Subcutaneous abdominal adipose tissue (tissue), 5 donors: ENCODE results near the gene CYGB.
A peak's percentile ranks its signal among the peaks of the same experiment; 100 is the strongest.

Experiments used
- H3K27ac ChIP-seq: one replicate; pipeline ENCODE4 v1.7.0; 2013; ENCODE audit warnings: low read depth, mild to moderate bottlenecking, inconsistent platforms, low read length, moderate library complexity
- H3K27me3 ChIP-seq, 5 donors: one replicate each; pipeline ENCODE4 v1.7.0; 2013; ENCODE audit warnings: low read length in 5 of 5, inconsistent platforms in 1 of 5; ENCODE audit not compliant: control insufficient read depth in 5 of 5, insufficient read depth in 4 of 5
- H3K36me3 ChIP-seq, 5 donors: one replicate each; pipeline ENCODE4 v1.7.0; 2013; ENCODE audit warnings: low read length in 5 of 5; ENCODE audit not compliant: control insufficient read depth in 5 of 5, insufficient read depth in 5 of 5
- H3K4me1 ChIP-seq, 5 donors: one replicate each; pipeline ENCODE4 v1.7.0; 2013; ENCODE audit warnings: low read length in 5 of 5, mild to moderate bottlenecking in 3 of 5, moderate library complexity in 1 of 5; ENCODE audit not compliant: control insufficient read depth in 5 of 5, insufficient read depth in 5 of 5
- H3K4me3 ChIP-seq, 5 donors: one replicate each; pipeline ENCODE4 v1.7.0; 2013; ENCODE audit warnings: low read length in 5 of 5, low read depth in 1 of 5
- H3K9ac ChIP-seq, 5 donors: one replicate each; pipeline ENCODE4 v1.7.0; 2013; ENCODE audit warnings: low read length in 5 of 5, mild to moderate bottlenecking in 4 of 5, moderate library complexity in 3 of 5
- H3K9me3 ChIP-seq, 5 donors: one replicate each; pipeline ENCODE4 v1.7.0; 2013; ENCODE audit warnings: low read length in 5 of 5; ENCODE audit not compliant: control insufficient read depth in 5 of 5
- donor health status: healthy.
- donor health status: healthy.
- donor health status: healthy.
- donor health status: healthy.
- donor health status: healthy.

CYGB gene

GRCh38 chr17:76495663-76496400 lies 41.7 kb downstream of the CYGB start:
- no peaks in the 10 kb centered on the region for H3K9me3 ChIP-seq
- H3K4me3 ChIP-seq: no peak overlapping the region
- H3K27me3 ChIP-seq: peaks cover 0 to 6% (median 0%) of the 10 kb centered on the region in 5 donors
- no peak overlapping the region for H3K9ac ChIP-seq
- H3K4me1 ChIP-seq: peaks cover 4 to 85% (median 71%) of the 10 kb centered on the region in 5 donors
- H3K27ac ChIP-seq: no peak overlapping the region
- no peaks in the 10 kb centered on the region for H3K36me3 ChIP-seq

- Histone ChIP-seq H3K27me3 (peaks cover 0 to 6% (median 0%) of the 10 kb centered on the region in 5 donors), H3K9ac (peak overlapping the region in 3 of 5 donors; percentile 31 to 69 (median 62)), H3K4me3 (peak overlapping the region in 3 of 5 donors; percentile 15 to 49 (median 38)), H3K36me3 (no peaks in the 10 kb centered on the region), H3K4me1 (peaks cover 4 to 77% (median 58%) of the 10 kb centered on the region in 5 donors), H3K27ac (peak overlapping the region; percentile 57), H3K9me3 (no peaks in the 10 kb centered on the region)
Measured at GRCh38 chr17:76493505-76494167, 43.9 kb downstream of the CYGB start.

- Histone ChIP-seq H3K27me3 (peaks cover 0 to 6% (median 0%) of the 10 kb centered on the region in 5 donors), H3K36me3 (no peaks in the 10 kb centered on the region), H3K4me1 (peaks cover 2 to 71% (median 52%) of the 10 kb centered on the region in 5 donors), H3K9ac (peak overlapping the region in 4 of 5 donors; percentile 26 to 70 (median 61)), H3K27ac (peak overlapping the region; percentile 57), H3K4me3 (peak overlapping the region in 4 of 5 donors; percentile 15 to 49 (median 35)), H3K9me3 (no peaks in the 10 kb centered on the region)
Measured at GRCh38 chr17:76492989-76493501, 44.5 kb downstream of the CYGB start.

GRCh38 chr17:76492123-76492988 lies 45.2 kb downstream of the CYGB start:
- Histone ChIP-seq H3K4me1 (peaks cover 2 to 64% (median 45%) of the 10 kb centered on the region in 5 donors), H3K4me3 (peak overlapping the region in 3 of 5 donors; percentile 32 to 49 (median 38)), H3K9ac (peak overlapping the region in 4 of 5 donors; percentile 26 to 70 (median 61))

GRCh38 chr17:76491271-76492122 lies 46.0 kb downstream of the CYGB start:
- Histone ChIP-seq H3K9ac (peak overlapping the region in 2 of 5 donors; percentile 69 to 70), H3K9me3 (no peaks in the 10 kb centered on the region), H3K27ac (no peak overlapping the region), H3K27me3 (peaks cover 0 to 6% (median 0%) of the 10 kb centered on the region in 5 donors), H3K36me3 (peaks cover 0 to 2% (median 0%) of the 10 kb centered on the region in 5 donors), H3K4me3 (no peak overlapping the region), H3K4me1 (peaks cover 2 to 60% (median 43%) of the 10 kb centered on the region in 5 donors)

More at GRCh38 chr17:76492123-76492988, 45.2 kb downstream of the CYGB start:
- H3K9me3 ChIP-seq: no peaks in the 10 kb centered on the region
- peak overlapping the region; percentile 57 for H3K27ac ChIP-seq
- H3K27me3 ChIP-seq: peaks cover 0 to 6% (median 0%) of the 10 kb centered on the region in 5 donors
- peaks cover 0 to 2% (median 0%) of the 10 kb centered on the region in 5 donors for H3K36me3 ChIP-seq

- Histone ChIP-seq H3K36me3 (peaks cover 0 to 2% (median 0%) of the 10 kb centered on the region in 5 donors), H3K27me3 (peaks cover 0 to 6% (median 0%) of the 10 kb centered on the region in 5 donors), H3K4me1 (peaks cover 2 to 63% (median 43%) of the 10 kb centered on the region in 5 donors), H3K9ac (no peak overlapping the region), H3K27ac (no peak overlapping the region), H3K4me3 (no peak overlapping the region), H3K9me3 (no peaks in the 10 kb centered on the region)
Measured at GRCh38 chr17:76490112-76490710, 47.3 kb downstream of the CYGB start.

- Histone ChIP-seq H3K36me3 (peaks cover 0 to 2% (median 0%) of the 10 kb centered on the region in 5 donors), H3K27ac (no peak overlapping the region), H3K27me3 (peaks cover 0 to 1% (median 0%) of the 10 kb centered on the region in 5 donors), H3K9ac (no peak overlapping the region), H3K9me3 (no peaks in the 10 kb centered on the region), H3K4me1 (peaks cover 0 to 55% (median 27%) of the 10 kb centered on the region in 5 donors), H3K4me3 (no peak overlapping the region)
Measured at GRCh38 chr17:76487451-76488192, 49.9 kb downstream of the CYGB start.

GRCh38 chr17:76485569-76485968 lies 51.9 kb downstream of the CYGB start:
- Histone ChIP-seq H3K27ac (no peak overlapping the region), H3K27me3 (no peaks in the 10 kb centered on the region), H3K9me3 (no peaks in the 10 kb centered on the region), H3K4me3 (no peak overlapping the region), H3K9ac (no peak overlapping the region), H3K4me1 (peaks cover 0 to 42% (median 11%) of the 10 kb centered on the region in 5 donors), H3K36me3 (peaks cover 0 to 8% (median 0%) of the 10 kb centered on the region in 5 donors)
